Activated gamma-delta T cell (primary cell): ENCODE data around the gene DLGAP5.
A peak's percentile ranks its signal among the peaks of the same experiment; 100 is the strongest.

ENCODE experiments used
- DNase-seq: peaks from one replicate; lab custom pipeline; 2025; lab: John Stamatoyannopoulos, UW

The DLGAP5 gene

GRCh38 chr14:55180434-55180833 is 11.0 kb downstream of the DLGAP5 start:
- DNase-seq = no peak

GRCh38 chr14:55180006-55180405 is 11.4 kb downstream of the DLGAP5 start:
- DNase-seq = no peak

GRCh38 chr14:55170526-55170925 is 20.9 kb downstream of the DLGAP5 start:
- no peak for DNase-seq

- no peak for DNase-seq
Observed at GRCh38 chr14:55160989-55161388, 30.4 kb downstream of the DLGAP5 start.

GRCh38 chr14:55158412-55158811 is 33.0 kb downstream of the DLGAP5 start:
- no peak for DNase-seq

GRCh38 chr14:55157080-55157479 is 34.3 kb downstream of the DLGAP5 start:
- no peak for DNase-seq

- DNase-seq = no peak
Observed at GRCh38 chr14:55153951-55154350, 37.4 kb downstream of the DLGAP5 start.

GRCh38 chr14:55152052-55152753 is 39.2 kb downstream of the DLGAP5 start:
- DNase-seq = no peak

GRCh38 chr14:55151601-55152000 is 39.8 kb downstream of the DLGAP5 start:
- no peak for DNase-seq

GRCh38 chr14:55146425-55146824 is 45.0 kb downstream of the DLGAP5 start:
- no peak for DNase-seq

GRCh38 chr14:55142466-55142865 is 48.9 kb downstream of the DLGAP5 start:
- no peak for DNase-seq

GRCh38 chr14:55141825-55142224 is 49.6 kb downstream of the DLGAP5 start:
- DNase-seq = no peak

GRCh38 chr14:55139696-55140509 is 51.5 kb downstream of the DLGAP5 start:
- DNase-seq = no peak

GRCh38 chr14:55139141-55139540 is 52.2 kb downstream of the DLGAP5 start:
- DNase-seq = no peak

- no peak for DNase-seq
Observed at GRCh38 chr14:55138091-55138490, 53.3 kb downstream of the DLGAP5 start.

- DNase-seq = no peak
Observed at GRCh38 chr14:55136885-55137786, 54.2 kb downstream of the DLGAP5 start.

GRCh38 chr14:55136241-55136640 is 55.1 kb downstream of the DLGAP5 start:
- no peak for DNase-seq

- DNase-seq = no peak
Observed at GRCh38 chr14:55133416-55133815, 58.0 kb downstream of the DLGAP5 start.

GRCh38 chr14:55131370-55132137 is 59.8 kb downstream of the DLGAP5 start:
- DNase-seq = no peak

- DNase-seq = no peak
Observed at GRCh38 chr14:55130196-55130550, 61.2 kb downstream of the DLGAP5 start.

- peak; percentile 40 for DNase-seq
Observed at GRCh38 chr14:55129428-55130195, 61.8 kb downstream of the DLGAP5 start.
